ENCODE results near the gene TIMP3. TPM values are rescaled to one million over a fixed set of nuclear protein-coding genes. Genes with fewer than 3 reads are reported as not detected.

TIMP3 gene
- total RNA-seq, 2 donors from 2014 or later = 6.3 to 17.1 TPM

DNA sequence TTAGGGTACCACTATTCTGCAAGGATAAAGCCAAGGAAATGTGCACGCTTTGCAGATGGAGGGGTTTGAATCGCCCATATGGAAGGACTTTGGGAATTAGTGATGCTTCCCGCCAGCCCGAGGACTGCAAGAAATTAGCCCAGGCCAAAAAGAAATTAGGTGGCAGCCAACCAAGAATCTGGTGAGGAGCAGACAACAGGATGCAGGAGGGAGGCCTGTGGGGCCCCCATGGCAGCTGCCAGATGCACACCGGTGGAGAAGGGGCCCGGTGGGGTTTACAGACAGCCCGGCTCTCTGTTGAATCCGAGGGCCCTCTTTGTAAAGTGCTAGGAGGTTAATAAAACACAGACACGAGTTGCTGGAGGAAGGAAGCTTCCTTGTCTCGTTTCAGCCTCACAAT is 73.5 kb downstream of the TIMP3 start:
- no peaks in the 10 kb centered on the region for H3K27me3 ChIP-seq (ENCODE audit: control insufficient read depth, insufficient read depth, low read length, poor library complexity, severe bottlenecking)
- no peaks in the 10 kb centered on the region for H3K9me3 Mint-ChIP-seq
- no peak overlapping the region for H3K27ac Mint-ChIP-seq
- no peak for DNase-seq
- H3K4me1 Mint-ChIP-seq = no peaks in the 10 kb centered on the region
- no peak overlapping the region for H3K9ac ChIP-seq (ENCODE audit: extremely low read depth, low read length, poor library complexity, severe bottlenecking)
- no peaks in the 10 kb centered on the region for H3K36me3 ChIP-seq (ENCODE audit: control insufficient read depth, insufficient read depth, low read length)
- 92 to 94% methylated on average over 8 to 10 of the region's 10 CpGs for whole genome bisulfite sequencing, 2 experiments (ENCODE audit: insufficient coverage in 1 of 2, insufficient read length in 1 of 2)
- H3K27me3 Mint-ChIP-seq (ENCODE audit: insufficient read depth) = no peaks in the 10 kb centered on the region
- H3K4me1 ChIP-seq (ENCODE audit: control insufficient read depth, insufficient read depth, low read length) = no peaks in the 10 kb centered on the region
- no peak overlapping the region for H3K4me3 Mint-ChIP-seq
- no peaks in the 10 kb centered on the region for H3K36me3 Mint-ChIP-seq (ENCODE audit: low read depth)
- H3K27ac ChIP-seq (ENCODE audit: low read depth, low read length) = no peak overlapping the region
- TF ChIP-seq, protein P1, sequence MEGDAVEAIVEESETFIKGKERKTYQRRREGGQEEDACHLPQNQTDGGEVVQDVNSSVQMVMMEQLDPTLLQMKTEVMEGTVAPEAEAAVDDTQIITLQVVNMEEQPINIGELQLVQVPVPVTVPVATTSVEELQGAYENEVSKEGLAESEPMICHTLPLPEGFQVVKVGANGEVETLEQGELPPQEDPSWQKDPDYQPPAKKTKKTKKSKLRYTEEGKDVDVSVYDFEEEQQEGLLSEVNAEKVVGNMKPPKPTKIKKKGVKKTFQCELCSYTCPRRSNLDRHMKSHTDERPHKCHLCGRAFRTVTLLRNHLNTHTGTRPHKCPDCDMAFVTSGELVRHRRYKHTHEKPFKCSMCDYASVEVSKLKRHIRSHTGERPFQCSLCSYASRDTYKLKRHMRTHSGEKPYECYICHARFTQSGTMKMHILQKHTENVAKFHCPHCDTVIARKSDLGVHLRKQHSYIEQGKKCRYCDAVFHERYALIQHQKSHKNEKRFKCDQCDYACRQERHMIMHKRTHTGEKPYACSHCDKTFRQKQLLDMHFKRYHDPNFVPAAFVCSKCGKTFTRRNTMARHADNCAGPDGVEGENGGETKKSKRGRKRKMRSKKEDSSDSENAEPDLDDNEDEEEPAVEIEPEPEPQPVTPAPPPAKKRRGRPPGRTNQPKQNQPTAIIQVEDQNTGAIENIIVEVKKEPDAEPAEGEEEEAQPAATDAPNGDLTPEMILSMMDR (conservative IDR thresholded peaks at IDR 0.05) = no peak
- no peak overlapping the region for H3K4me3 ChIP-seq (ENCODE audit: low read length)
- no peaks in the 10 kb centered on the region for H3K9me3 ChIP-seq (ENCODE audit: control insufficient read depth, low read length)

DNA sequence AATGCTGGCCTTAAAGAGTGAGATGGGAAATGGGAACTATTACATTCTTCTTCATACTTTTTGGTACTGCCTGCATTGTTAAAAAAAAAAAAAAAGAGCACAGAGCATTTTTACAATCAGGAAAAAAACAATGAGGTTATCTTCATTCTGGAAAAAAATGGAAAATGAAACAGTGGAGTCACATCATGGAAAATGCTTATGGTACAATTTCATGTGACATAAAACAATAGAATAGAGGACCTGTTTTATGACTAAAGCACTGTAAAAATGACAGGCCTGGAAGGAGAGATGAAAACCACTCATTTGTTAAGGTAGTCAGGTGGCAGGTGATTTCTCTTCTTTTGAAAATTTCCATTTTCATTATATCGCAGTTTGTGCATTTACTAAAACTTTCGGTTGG is 75.0 kb downstream of the TIMP3 start:
- 100% methylated on average over 1 of the region's 2 CpGs; no CpG with 5 or more reads in 1 of the 2 experiments for WGBS, 2 experiments (ENCODE audit: insufficient coverage in 1 of 2, insufficient read length in 1 of 2)
- Mint-ChIP-seq H3K27me3 (ENCODE audit: insufficient read depth) (no peaks in the 10 kb centered on the region), H3K27ac (no peak overlapping the region), H3K4me3 (no peak overlapping the region), H3K9me3 (no peaks in the 10 kb centered on the region), H3K4me1 (peaks cover 7% of the 10 kb centered on the region), H3K36me3 (ENCODE audit: low read depth) (no peaks in the 10 kb centered on the region)
- Histone ChIP-seq H3K27me3 (ENCODE audit: control insufficient read depth, insufficient read depth, low read length, poor library complexity, severe bottlenecking) (no peaks in the 10 kb centered on the region), H3K4me1 (ENCODE audit: control insufficient read depth, insufficient read depth, low read length) (peaks cover 5% of the 10 kb centered on the region), H3K9ac (ENCODE audit: extremely low read depth, low read length, poor library complexity, severe bottlenecking) (no peak overlapping the region), H3K36me3 (ENCODE audit: control insufficient read depth, insufficient read depth, low read length) (no peaks in the 10 kb centered on the region), H3K9me3 (ENCODE audit: control insufficient read depth, low read length) (no peaks in the 10 kb centered on the region), H3K27ac (ENCODE audit: low read depth, low read length) (no peak overlapping the region), H3K4me3 (ENCODE audit: low read length) (no peak overlapping the region)
- TF ChIP-seq, protein P1 (conservative IDR thresholded peaks at IDR 0.05) = no peak
- DNase-seq = no peak

DNA sequence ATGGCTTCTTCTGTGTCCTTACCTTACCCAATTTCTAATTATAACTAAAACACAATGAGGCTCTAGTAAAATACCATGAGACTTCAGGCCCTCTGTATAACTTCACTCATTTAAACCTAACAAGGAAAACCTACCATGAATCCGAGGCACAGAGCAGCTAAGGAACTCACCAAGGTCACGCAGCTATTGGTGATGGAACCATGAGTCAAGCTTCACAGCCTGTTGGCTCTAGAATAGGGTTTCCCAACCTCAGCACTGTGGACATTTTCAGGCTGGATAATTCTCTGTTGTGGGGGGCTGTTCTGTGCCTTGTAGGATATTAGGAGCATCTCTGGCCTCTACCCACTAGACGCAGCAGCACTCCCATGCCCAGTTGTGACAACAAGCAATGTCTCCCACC is 75.7 kb downstream of the TIMP3 start:
- TF ChIP-seq, protein P1 (conservative IDR thresholded peaks at IDR 0.05) = no peak
- no peaks in the 10 kb centered on the region for H3K9me3 ChIP-seq (ENCODE audit: control insufficient read depth, low read length)
- H3K27ac Mint-ChIP-seq = no peak overlapping the region
- H3K4me1 Mint-ChIP-seq = peaks cover 7% of the 10 kb centered on the region
- H3K36me3 ChIP-seq (ENCODE audit: control insufficient read depth, insufficient read depth, low read length) = no peaks in the 10 kb centered on the region
- 93 to 100% methylated on average over 1 to 3 of the region's 3 CpGs for WGBS, 2 experiments (ENCODE audit: insufficient coverage in 1 of 2, insufficient read length in 1 of 2)
- no peak overlapping the region for H3K4me3 ChIP-seq (ENCODE audit: low read length)
- H3K27me3 Mint-ChIP-seq (ENCODE audit: insufficient read depth) = no peaks in the 10 kb centered on the region
- H3K27me3 ChIP-seq (ENCODE audit: control insufficient read depth, insufficient read depth, low read length, poor library complexity, severe bottlenecking) = no peaks in the 10 kb centered on the region
- DNase-seq = no peak
- H3K27ac ChIP-seq (ENCODE audit: low read depth, low read length) = no peak overlapping the region
- H3K9me3 Mint-ChIP-seq = no peaks in the 10 kb centered on the region
- no peak overlapping the region for H3K4me3 Mint-ChIP-seq
- no peaks in the 10 kb centered on the region for H3K36me3 Mint-ChIP-seq (ENCODE audit: low read depth)
- H3K9ac ChIP-seq (ENCODE audit: extremely low read depth, low read length, poor library complexity, severe bottlenecking) = no peak overlapping the region
- peaks cover 5% of the 10 kb centered on the region for H3K4me1 ChIP-seq (ENCODE audit: control insufficient read depth, insufficient read depth, low read length)
